IPS-NIHi11 (cell line): ENCODE data around the gene HAO2.

Source experiments
- DNase-seq: peaks from one replicate; pipeline ENCODE4 v3.0.0; 2012; ENCODE audit warnings: mixed read lengths, low spot score

HAO2 gene

GRCh38 chr1:119438761-119439160 is 70.2 kb downstream of the HAO2 start:
- no peak for DNase-seq

- DNase-seq, result peak; percentile 30
Observed at GRCh38 chr1:119440721-119441307, 72.2 kb downstream of the HAO2 start.

GRCh38 chr1:119442756-119443155 is 74.2 kb downstream of the HAO2 start:
- no peak for DNase-seq
